Ovary (tissue), 9 donors: ENCODE data around the gene LIMA1. TPM values are rescaled to one million over a fixed set of nuclear protein-coding genes. Genes with fewer than 3 reads are reported as not detected.

Experiments used
- DNase-seq, 5 donors: peaks; one replicate each; pipeline ENCODE4 v3.0.0-alpha.2; 2019 to 2020
- H3K27ac ChIP-seq, 2 donors: fragments of 200-600 bp; one replicate each; pipeline versions ENCODE4 v1.5.1 to v1.8.0; 2019 to 2022
- H3K27me3 ChIP-seq: fragments of 200-600 bp; one replicate; pipeline ENCODE4 v1.8.0; 2022
- H3K36me3 ChIP-seq: fragments of 200-600 bp; sonication (generic); one replicate; pipeline ENCODE4 v1.5.1; 2019
- H3K4me1 ChIP-seq: one replicate; pipeline ENCODE4 v1.8.1; 2013; ENCODE audit warnings: mild to moderate bottlenecking, moderate library complexity; ENCODE audit not compliant: insufficient read depth
- H3K4me3 ChIP-seq: fragments of 200-600 bp; sonication (generic); one replicate; pipeline ENCODE4 v1.5.1; 2017
- H3K9me3 ChIP-seq, 2 donors: fragments of 200-600 bp in 1 of 2; sonication (generic) in 1 of 2; one replicate each; pipeline versions ENCODE4 v1.5.1 to v1.8.1; 2013 to 2019; ENCODE audit warnings: mild to moderate bottlenecking in 1 of 2, moderate library complexity in 1 of 2
- EP300 ChIP-seq: sonication (generic); formaldehyde crosslinking; IDR thresholded peaks from one replicate; pipeline ENCODE4 v1.6.1; 2017; ENCODE audit warnings: antibody characterized with exemption
- POLR2A ChIP-seq: fragments of 450-650 bp; IDR thresholded peaks from one replicate; pipeline ENCODE4 v1.6.1; 2017; ENCODE audit warnings: antibody characterized with exemption, mild to moderate bottlenecking, moderate library complexity
- WGBS, 3 donors: extraction: QIAGEN DNeasy Blood & Tissue Kit in 1 of 3; methylation state at CpG; one replicate each; pipeline versions ENCODE4 v1.1.5 to v1.1.7; 2013 to 2017; 5-methylcytosine and 5-hydroxymethylcytosine counted together
- intact Hi-C, 4 donors: fragments of 100-400 bp; cut with DNase I; formaldehyde crosslinking; loops; one replicate each; pipeline versions ENCODE4 v1.11.0 to v1.15.1; 2022 to 2023
- polyA plus RNA-seq, 2 donors: library from polyadenylated mRNA; stranded (reverse); fragments of 200-250 nt in 1 of 2; fragments of 350-450 nt in 1 of 2; fragmentation: Illumina TruSeq in 1 of 2; extraction: RNeasy Lipid Tissue Mini Kit (QIAGEN cat#74804) in 1 of 2; gene quantifications; one replicate each; pipeline ENCODE4 v1.2.3, GENCODE V29; 2013 to 2014
- total RNA-seq, 7 donors: library from RNA; depleted of rRNA in 2 of 7; stranded (reverse); fragments of >200 nt in 2 of 7; fragmentation: NEBNext Ultra II Directional in 3 of 7; extraction: Animal tissue kit (Norgen Biotek cat#: 25700) in 3 of 7; gene quantifications; one replicate each; pipeline versions ENCODE4 v1.1.0 to v1.2.4, GENCODE V29; 2016 to 2023
- TF ChIP-seq, protein P1 (sequence below), 3 donors: fragments of 450-650 bp in 2 of 3; fragments of 200-600 bp in 1 of 3; IDR thresholded peaks; one replicate each; pipeline versions ENCODE4 v1.5.1 to v1.8.0; 2016 to 2022; ENCODE audit warnings: antibody characterized with exemption in 3 of 3, mild to moderate bottlenecking in 1 of 3
- donor health status: DM: no; HTN: no; CAD: no; lungs with moderate emphysema.
- donor health status: DM: no; HTN: no; CAD: no.
- donor health status: Bipolar disorder and iron deficiency.
- donor health status: DM: yes; HTN: yes; CAD: no.
- donor health status: DM: no; HTN: no; CAD: no.
- donor health status: DM: yes; HTN: yes; CAD: no.

LIMA1 gene
- total and polyA plus RNA-seq, 9 donors, result 28.0 to 80.0 (median 45.2) TPM

DNA sequence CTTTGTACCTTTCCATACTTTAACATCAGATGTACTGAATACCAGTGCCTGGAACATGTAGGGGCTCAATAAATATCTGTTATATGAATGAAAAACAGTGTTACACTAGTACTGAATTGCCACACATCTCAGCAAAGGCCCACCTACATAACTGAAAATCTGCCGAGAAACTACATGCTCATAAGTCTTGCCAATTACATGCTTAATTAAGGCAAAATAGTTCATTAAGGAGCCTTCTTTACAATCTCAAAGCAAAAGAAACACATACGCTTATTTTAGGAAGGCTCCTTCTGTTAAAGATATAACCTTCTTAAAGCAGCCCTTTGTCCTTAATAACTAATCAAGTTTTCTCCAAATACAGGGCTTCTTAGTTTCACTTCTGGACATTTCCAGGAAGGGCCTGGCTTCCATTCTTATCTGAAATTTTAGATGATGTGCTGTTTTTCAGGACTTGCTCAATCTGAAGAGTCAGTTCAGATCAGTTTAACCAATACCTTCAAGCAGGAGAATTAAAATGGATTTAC is 11.5 kb downstream of the LIMA1 start:
- Histone ChIP-seq H3K4me3 (peak overlapping the region; percentile 24), H3K27me3 (no peaks in the 10 kb centered on the region), H3K36me3 (no peaks in the 10 kb centered on the region), H3K4me1 (no peaks in the 10 kb centered on the region), H3K9me3 (no peaks in the 10 kb centered on the region), H3K27ac (peak overlapping the region; percentile 48 to 81)
- DNase-seq, result no peak
- 0 to 11% (median 6%) methylated on average over 2 of the region's 2 CpGs for WGBS, 3 donors
- intact Hi-C loops, result no loop called here
- TF ChIP-seq, protein P1, sequence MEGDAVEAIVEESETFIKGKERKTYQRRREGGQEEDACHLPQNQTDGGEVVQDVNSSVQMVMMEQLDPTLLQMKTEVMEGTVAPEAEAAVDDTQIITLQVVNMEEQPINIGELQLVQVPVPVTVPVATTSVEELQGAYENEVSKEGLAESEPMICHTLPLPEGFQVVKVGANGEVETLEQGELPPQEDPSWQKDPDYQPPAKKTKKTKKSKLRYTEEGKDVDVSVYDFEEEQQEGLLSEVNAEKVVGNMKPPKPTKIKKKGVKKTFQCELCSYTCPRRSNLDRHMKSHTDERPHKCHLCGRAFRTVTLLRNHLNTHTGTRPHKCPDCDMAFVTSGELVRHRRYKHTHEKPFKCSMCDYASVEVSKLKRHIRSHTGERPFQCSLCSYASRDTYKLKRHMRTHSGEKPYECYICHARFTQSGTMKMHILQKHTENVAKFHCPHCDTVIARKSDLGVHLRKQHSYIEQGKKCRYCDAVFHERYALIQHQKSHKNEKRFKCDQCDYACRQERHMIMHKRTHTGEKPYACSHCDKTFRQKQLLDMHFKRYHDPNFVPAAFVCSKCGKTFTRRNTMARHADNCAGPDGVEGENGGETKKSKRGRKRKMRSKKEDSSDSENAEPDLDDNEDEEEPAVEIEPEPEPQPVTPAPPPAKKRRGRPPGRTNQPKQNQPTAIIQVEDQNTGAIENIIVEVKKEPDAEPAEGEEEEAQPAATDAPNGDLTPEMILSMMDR (IDR thresholded peaks at IDR 0.05), result no peak
- TF ChIP-seq EP300 (no peak), POLR2A (no peak)

DNA sequence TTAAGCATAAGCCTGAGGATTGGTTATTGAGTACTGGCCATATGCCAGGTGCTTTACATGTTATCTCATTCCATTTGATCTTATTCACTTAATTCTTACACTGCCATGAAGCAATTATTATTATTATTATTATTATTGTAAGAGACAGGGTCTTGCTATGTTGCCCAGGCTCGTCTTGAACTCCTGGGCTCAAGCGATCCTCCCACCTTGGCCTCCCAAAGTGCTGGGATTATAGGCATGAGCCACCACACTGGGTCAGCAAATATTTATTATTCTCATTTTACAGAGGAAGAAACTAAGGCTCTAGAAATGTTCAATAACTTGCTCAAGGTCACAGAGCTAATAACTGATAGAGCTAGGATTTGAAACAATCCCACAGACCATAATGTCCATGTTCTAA is 14.8 kb downstream of the LIMA1 start:
- no peaks in the 10 kb centered on the region for H3K9me3 ChIP-seq
- DNase-seq, result no peak
- no peaks in the 10 kb centered on the region for H3K4me1 ChIP-seq
- H3K36me3 ChIP-seq, result no peaks in the 10 kb centered on the region
- intact Hi-C loops, result no loop called here
- TF ChIP-seq POLR2A (no peak), EP300 (no peak)
- TF ChIP-seq, protein P1 (IDR thresholded peaks at IDR 0.05), result no peak
- H3K4me3 ChIP-seq, result no peak overlapping the region
- H3K27me3 ChIP-seq, result no peaks in the 10 kb centered on the region
- H3K27ac ChIP-seq, result no peak overlapping the region
- 93 to 98% (median 98%) methylated on average over 2 of the region's 2 CpGs for WGBS, 3 donors

GRCh38 chr12:50265770-50266524 is 17.4 kb downstream of the LIMA1 start:
- no peaks in the 10 kb centered on the region for H3K27me3 ChIP-seq
- H3K36me3 ChIP-seq, result no peaks in the 10 kb centered on the region
- TF ChIP-seq POLR2A, result no peak
- TF ChIP-seq, protein P1 (IDR thresholded peaks at IDR 0.05), result no peak
- no peak for TF ChIP-seq EP300
- intact Hi-C loops, result no loop called here
- no peak overlapping the region for H3K4me3 ChIP-seq
- H3K4me1 ChIP-seq, result no peaks in the 10 kb centered on the region
- 77 to 85% (median 85%) methylated on average over 1 of the region's 1 CpG for WGBS, 3 donors
- DNase-seq, result no peak
- no peaks in the 10 kb centered on the region for H3K9me3 ChIP-seq
- H3K27ac ChIP-seq, result no peak overlapping the region

- H3K27ac ChIP-seq, result no peak overlapping the region
- DNase-seq, result no peak
- no peak overlapping the region for H3K4me3 ChIP-seq
- TF ChIP-seq, protein P1 (IDR thresholded peaks at IDR 0.05), result no peak
- TF ChIP-seq POLR2A (no peak), EP300 (no peak)
- no peaks in the 10 kb centered on the region for H3K9me3 ChIP-seq
- no peaks in the 10 kb centered on the region for H3K27me3 ChIP-seq
- intact Hi-C loops, result no loop called here
- H3K36me3 ChIP-seq, result no peaks in the 10 kb centered on the region
- peaks cover 1% of the 10 kb centered on the region for H3K4me1 ChIP-seq
- WGBS, 3 donors, result 91 to 98% (median 98%) methylated on average over 2 of the region's 2 CpGs
These were observed 19.5 kb downstream of the LIMA1 start for GRCh38 chr12:50263832-50264231.
